Hepatocyte (in vitro differentiated cells): ENCODE data around the gene AGA.

Experiments used
- EZH2 ChIP-seq: fragments of 200-600 bp; sonication (generic); IDR thresholded peaks from 2 replicates; pipeline ENCODE4 v1.6.1; 2016; ENCODE audit warnings: antibody characterized with exemption, mild to moderate bottlenecking, borderline replicate concordance
- EZH2phosphoT487 ChIP-seq: fragments of 200-600 bp; sonication (generic); IDR thresholded peaks from one replicate; pipeline ENCODE4 v1.6.1; 2018; ENCODE audit warnings: antibody characterized with exemption, mild to moderate bottlenecking, low read depth, moderate library complexity; ENCODE audit not compliant: unreplicated experiment, severe bottlenecking
- TF ChIP-seq, protein P1 (sequence below): fragments of 200-600 bp; sonication (generic); IDR thresholded peaks from 2 replicates; pipeline ENCODE4 v1.5.1; 2016; ENCODE audit warnings: antibody characterized with exemption, mild to moderate bottlenecking; ENCODE audit not compliant: poor library complexity

GRCh38 chr4:177400030-177400429 lies 42.2 kb downstream of the AGA start:
- TF ChIP-seq, protein P1, sequence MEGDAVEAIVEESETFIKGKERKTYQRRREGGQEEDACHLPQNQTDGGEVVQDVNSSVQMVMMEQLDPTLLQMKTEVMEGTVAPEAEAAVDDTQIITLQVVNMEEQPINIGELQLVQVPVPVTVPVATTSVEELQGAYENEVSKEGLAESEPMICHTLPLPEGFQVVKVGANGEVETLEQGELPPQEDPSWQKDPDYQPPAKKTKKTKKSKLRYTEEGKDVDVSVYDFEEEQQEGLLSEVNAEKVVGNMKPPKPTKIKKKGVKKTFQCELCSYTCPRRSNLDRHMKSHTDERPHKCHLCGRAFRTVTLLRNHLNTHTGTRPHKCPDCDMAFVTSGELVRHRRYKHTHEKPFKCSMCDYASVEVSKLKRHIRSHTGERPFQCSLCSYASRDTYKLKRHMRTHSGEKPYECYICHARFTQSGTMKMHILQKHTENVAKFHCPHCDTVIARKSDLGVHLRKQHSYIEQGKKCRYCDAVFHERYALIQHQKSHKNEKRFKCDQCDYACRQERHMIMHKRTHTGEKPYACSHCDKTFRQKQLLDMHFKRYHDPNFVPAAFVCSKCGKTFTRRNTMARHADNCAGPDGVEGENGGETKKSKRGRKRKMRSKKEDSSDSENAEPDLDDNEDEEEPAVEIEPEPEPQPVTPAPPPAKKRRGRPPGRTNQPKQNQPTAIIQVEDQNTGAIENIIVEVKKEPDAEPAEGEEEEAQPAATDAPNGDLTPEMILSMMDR, result no peak
- TF ChIP-seq EZH2 (no peak), EZH2phosphoT487 (no peak)
